ENCODE results near the gene DENND1A.

Gene DENND1A

GRCh38 chr9:123718188-123718587 lies 211.7 kb downstream of the DENND1A start:
- TF ChIP-seq, protein P1, sequence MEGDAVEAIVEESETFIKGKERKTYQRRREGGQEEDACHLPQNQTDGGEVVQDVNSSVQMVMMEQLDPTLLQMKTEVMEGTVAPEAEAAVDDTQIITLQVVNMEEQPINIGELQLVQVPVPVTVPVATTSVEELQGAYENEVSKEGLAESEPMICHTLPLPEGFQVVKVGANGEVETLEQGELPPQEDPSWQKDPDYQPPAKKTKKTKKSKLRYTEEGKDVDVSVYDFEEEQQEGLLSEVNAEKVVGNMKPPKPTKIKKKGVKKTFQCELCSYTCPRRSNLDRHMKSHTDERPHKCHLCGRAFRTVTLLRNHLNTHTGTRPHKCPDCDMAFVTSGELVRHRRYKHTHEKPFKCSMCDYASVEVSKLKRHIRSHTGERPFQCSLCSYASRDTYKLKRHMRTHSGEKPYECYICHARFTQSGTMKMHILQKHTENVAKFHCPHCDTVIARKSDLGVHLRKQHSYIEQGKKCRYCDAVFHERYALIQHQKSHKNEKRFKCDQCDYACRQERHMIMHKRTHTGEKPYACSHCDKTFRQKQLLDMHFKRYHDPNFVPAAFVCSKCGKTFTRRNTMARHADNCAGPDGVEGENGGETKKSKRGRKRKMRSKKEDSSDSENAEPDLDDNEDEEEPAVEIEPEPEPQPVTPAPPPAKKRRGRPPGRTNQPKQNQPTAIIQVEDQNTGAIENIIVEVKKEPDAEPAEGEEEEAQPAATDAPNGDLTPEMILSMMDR (IDR thresholded peaks at IDR 0.05): no peak

GRCh38 chr9:123717581-123718175 lies 212.2 kb downstream of the DENND1A start:
- TF ChIP-seq, protein P1 (IDR thresholded peaks at IDR 0.05): no peak

DNA sequence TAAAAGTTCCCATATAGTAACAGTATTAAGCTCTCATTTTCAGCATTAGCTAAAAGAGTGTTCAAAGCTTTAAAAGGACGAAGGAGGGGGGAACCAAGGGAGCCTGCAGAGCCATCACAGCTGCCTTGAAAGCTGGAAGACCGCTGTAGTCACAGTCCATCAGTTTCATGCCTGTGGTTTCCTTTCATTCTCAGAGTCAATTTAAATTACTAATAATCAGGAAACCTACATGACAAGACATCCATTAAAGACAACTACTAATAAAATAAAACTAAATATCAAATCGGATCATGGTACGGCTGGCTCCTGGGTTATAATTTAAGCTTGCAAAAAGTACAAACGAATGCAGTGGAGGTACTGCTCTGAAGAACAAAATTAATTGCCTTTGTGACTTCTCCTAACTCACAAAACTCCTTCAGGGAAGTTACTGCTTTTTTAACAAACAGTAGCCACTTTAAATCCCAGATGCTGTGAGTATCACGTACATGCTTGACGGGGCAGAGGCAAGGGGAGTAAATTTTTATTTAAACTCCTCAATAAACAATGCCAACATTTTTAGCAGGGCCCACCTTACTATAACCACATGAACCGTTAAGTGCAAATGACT lies 213.5 kb downstream of the DENND1A start:
- TF ChIP-seq, protein P1 (IDR thresholded peaks at IDR 0.05): no peak

DNA sequence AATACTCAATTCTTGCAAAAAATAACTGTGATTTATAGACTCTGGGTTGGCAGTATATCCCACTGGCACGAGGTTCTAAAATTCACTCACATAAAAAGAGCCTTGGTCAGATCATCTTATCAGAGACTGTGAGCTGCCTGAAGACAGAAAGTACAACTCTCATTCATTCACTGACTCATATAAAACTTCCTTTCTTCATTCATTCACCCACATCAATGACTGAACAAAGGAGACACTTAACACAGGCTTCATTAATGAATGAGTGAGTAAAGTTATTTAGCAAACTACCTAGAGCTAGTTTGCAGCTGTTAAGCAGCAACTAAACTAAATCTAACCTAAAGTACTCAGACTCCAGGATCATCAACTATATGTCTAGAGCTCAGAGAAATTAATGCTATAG lies 214.7 kb downstream of the DENND1A start:
- TF ChIP-seq, protein P1 (IDR thresholded peaks at IDR 0.05): no peak

- TF ChIP-seq, protein P1 (IDR thresholded peaks at IDR 0.05): no peak
These were observed 216.6 kb downstream of the DENND1A start for GRCh38 chr9:123713282-123713681.

DNA sequence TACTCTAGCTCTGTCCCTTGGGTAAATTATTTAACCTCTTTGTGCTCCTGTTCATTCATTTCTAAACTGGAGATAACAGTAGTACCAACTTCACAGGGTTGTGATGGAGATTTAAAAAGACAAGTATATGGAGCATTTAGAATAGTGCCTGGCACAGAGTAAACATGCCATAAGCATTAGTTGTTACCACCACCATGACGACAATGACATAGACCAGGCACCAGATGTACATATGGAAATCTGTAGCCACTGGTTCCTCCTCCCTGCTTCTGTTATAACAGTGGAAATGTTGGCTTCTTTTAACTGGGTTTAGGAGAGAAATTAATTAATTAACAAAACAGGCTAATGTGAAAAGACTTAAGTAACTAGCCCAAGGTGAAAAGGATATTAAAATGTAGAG lies 217.5 kb downstream of the DENND1A start:
- TF ChIP-seq, protein P1 (IDR thresholded peaks at IDR 0.05): no peak

DNA sequence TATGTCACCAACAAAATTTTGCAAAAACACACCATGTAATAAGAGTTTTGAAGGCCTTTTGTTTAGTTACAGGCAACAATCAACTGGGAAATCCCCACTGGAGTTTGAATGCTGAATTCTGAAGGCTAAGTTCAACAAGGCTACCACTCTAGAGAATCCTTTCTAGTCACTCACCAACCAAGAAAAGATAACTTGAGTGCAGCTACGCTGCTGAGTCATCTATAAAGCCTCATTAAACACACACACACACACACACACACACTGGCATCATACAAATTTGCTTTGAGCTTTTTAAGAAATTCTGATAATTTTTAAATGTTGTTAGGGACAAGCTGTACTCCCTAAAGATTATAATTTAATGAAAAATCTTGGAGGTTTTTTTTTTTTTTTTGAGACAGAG lies 219.6 kb downstream of the DENND1A start:
- TF ChIP-seq, protein P1 (IDR thresholded peaks at IDR 0.05): no peak

Measured in LNCAP (cell line).